Measurements from ENCODE around the gene HDLBP.

- TF ChIP-seq CTCF (IDR thresholded peaks at IDR 0.05) (peak in 1 of 6 experiments; percentile 23), POLR2A (IDR thresholded peaks at IDR 0.05) (peak; percentile 29 to 51)
These were observed 98.0 kb downstream of the HDLBP start for GRCh38 chr2:241217320-241218031.
